SKM-1 treated with dmso at 0.1 percent for 144 hours (cell line): ENCODE results near the gene MPI.
"Not testable (repeated sequence)": the region's sequence is repeated elsewhere in the genome, so short reads cannot be mapped to it uniquely, and the experiment has no call there.

Source experiments
- DNase-seq: peaks from one replicate; lab custom pipeline; 2025; ENCODE audit not compliant: unreplicated experiment; lab: John Stamatoyannopoulos, UW

Gene MPI

DNA sequence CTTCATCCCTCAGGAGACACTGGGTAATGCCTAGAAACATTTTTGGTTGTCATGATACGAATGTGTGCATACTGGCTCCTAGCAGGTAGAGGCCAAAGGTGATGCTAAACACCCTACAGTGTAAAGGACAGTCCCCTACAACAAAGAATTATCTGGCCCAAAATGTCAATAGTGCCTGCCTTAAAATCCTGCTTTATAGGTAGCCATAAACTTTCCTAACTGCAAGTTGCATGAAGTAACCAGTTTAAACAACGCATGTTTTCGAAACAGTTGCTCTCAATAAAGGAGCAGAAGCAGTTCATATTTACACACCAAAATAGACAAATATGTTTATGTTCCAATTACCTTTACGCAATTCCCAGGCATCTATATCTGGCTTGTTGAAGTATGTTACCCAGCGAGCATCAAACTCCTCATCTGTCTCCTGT is 38.9 kb downstream of the MPI start:
- DNase-seq = no peak

DNA sequence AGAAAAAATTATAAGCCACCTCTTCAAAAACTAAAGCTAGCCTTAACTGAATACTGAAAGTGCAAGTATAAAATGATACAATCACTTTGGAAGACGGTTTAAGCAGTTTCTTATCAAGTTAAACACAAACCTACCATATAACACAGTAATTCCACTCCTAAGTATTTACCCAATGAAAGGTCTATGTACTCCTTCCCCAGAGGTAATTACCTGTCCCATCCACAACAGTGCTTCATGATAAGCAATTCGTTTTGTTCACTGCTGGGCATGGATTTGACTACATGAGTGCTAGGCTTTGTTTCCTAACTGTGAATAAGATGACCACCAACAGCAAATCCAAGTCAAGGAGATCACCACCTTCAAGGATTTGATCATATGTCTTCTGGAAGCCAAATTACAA is 43.7 kb downstream of the MPI start:
- DNase-seq = no peak

DNA sequence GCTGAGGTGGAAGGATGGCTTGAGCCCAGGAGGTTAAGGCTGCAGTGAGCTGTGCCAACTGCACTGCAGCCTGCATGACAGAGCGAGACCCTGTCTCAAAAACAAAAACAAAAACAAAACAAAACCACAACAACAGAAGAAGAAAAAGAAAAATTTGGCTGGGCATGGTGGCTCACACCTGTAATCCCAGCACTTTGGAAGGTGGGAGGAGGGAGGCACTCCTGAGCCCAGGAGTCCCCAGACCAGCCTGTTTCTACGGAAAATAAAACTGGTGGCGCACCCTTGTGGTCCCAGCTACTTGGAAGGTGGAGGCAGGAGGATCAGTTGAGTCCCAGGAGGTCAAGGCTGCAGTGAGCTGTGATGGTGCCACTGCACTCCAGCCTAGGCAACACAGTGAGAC is 45.4 kb downstream of the MPI start:
- DNase-seq = not testable (repeated sequence)

DNA sequence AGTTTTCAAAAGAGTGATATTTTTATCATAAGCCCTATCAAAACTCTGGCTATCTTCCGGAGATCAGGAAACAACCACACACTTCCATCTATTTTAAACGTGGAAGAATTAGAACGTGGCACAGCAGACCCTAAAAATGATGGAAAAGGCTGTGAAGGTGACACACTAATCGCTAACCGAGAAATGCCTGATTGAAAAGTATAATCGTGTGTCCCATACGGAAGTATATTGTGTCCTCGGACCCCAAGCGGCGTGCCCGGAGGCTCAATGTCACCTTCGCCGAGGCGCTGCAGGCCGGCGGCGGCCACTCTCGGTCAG is 47.4 kb downstream of the MPI start:
- DNase-seq = peak; percentile 43

DNA sequence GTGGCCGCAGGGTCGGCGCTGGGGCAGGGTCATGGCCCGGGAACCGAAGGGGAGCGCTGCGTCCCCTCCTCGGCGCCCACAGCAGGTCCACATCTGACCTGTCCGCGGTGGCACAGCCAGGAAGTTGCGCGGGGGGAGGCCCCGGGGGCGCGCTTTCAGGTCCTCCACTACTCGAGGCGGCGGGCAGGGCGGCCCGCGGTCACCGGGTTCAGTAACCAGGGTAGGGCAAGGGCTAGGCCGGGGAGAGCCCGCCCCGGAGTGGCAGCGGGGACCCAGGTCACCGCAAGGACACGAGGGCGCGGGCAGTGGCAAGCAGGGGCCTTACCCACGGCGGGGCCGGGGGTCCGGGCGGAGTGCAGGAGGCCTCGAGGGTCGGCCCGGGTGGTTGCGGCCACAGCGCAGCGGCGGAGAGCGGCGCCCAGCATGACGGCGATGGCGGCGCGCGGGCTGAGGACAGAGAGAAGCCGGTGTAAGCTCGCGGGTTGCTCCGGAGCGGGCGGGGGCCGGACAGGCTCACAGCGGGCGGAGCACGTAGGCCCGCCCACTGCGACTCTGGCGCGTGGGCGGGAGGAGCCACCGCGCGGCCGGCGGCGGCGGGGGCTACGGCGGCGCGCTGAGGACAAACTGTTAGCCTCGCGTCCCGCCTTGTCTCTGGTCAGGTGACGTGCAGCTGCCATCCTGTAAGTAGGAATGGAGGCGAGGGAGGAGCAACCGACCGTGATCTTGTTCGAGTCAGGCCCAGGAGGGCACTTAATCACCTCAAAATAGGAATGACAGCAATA is 47.9 kb downstream of the MPI start, which contains the start of gene COX5A:
Gene COX5A, minus strand, starts transcription at position 484 of the 782 bp plus-strand sequence. Its CDS starts 59 bp downstream, at position 425.
- peak; percentile 94 for DNase-seq

DNA sequence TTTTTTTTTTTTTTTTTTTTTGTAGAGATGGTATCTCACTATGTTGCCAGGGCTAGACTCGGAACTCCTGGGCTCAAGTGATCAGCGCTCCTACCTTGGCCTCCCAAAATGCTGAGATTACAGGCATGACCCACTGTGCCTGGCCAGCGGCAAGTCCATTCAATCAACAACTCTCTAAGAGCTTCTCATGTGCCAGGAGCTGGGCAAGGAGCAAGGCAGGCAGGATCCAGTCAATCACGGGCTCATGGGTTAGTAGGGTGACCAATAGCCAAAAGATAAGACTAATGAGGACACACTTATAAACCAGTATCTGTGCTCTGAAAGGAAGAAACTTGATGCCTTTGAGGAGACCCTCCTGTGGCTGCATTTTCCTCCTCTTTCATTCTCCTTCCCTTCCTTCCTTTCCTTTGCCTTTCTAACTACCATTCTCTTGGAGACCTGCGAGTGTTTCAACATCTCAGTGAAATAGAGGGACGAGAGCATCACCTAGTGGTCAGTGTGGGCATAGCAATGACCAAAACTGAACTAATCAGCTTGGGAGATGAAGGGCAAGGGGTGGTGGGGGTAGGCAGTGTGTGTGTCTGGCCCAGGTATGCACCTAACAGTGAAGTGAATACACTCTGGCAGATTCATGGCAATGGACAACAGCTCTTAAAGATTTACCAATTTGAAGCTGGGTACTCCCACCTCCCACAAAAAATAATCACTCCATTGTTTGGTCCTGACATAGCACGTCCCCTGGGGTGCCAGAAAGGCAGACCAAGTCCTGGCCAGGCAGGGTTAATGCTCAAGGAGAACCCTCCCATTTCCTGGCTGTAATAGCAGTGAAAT is 60.5 kb downstream of the MPI start:
- peak; percentile 64 for DNase-seq

DNA sequence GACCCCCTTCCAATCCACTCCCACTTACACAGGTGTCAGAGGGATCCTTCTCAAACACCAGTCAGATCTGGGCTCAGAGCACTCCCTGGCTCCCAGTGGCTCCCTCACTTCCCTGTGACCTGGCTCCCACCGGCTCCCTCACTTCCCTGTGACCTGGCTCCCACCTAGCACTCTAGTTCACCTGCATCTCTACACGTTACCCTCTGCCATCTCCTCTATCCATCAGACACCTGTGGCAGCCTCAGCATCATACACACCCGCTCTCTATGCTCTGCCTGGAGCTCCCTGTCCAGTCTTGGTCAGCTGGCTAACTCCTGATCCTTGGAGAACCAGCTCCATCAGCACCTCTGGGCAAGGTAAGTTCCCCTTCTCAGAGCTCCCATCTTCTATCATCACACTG is 61.2 kb downstream of the MPI start:
- no peak for DNase-seq
